Hematopoietic multipotent progenitor cell (in vitro differentiated cells): Measurements from ENCODE around the gene PRSS57. TPM values are rescaled to one million over a fixed set of nuclear protein-coding genes. Genes with fewer than 3 reads are reported as not detected.
"Not testable (repeated sequence)": the region's sequence is repeated elsewhere in the genome, so short reads cannot be mapped to it uniquely, and the experiment has no call there.

ENCODE experiments used
- DNase-seq, 3 donors: peaks; one replicate each; pipeline ENCODE4 v3.0.0-alpha.2; 2011 to 2015; ENCODE audit warnings: low read depth in 2 of 3, low spot score in 2 of 3
- total RNA-seq: library from RNA; depleted of rRNA; stranded (reverse); fragments of >200 nt; gene quantifications from one replicate; pipeline ENCODE4 v1.2.3, GENCODE V29; 2012

Gene PRSS57
- total RNA-seq, 1 donor, result 829 TPM

GRCh38 chr19:698529-698928 is 3.3 kb upstream of the PRSS57 start:
- DNase-seq, result not testable (repeated sequence)

DNA sequence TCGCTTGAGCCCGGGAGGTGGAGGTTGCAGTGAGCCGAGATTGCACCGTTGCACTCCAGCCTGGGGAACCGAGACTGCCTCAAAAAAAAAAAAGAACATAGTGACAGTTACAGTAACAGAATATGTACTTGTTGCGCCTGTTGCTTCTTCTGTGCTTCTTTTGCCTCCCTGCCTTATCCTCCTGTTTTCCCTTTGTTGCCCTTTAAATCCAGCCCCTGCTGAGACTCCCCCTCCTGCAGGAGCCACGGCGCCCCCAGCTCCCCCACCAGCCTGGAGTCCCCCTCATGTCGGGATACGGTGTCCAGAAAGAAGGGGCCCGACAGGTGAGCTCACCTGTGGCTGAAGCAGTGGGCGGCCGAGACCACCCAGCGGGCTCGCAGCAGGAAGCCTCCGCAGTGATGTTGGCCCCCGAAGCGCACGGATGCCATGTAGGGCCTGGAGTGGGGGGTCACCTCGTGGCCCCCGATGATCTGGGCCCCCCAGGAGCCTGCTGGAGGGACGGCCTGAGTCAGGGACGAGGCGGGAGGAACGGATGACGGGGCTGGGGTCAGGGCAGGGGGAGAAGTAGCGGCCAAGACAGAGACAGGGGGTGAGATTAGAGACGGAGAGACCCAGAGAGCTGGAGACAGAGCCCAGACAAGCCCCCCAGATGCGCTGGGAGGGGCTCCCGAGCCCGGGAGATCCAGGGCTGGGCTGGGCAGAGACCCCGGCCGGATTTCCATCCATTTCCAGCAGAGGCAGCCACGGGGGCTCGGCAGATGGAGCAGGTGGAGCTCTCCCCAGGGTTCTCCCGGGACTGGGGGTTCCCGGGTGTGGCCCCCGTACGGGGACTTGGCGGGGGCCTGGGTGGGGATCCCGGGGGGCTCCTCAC is 536 bp downstream of the PRSS57 start:
- DNase-seq, result no peak

DNA sequence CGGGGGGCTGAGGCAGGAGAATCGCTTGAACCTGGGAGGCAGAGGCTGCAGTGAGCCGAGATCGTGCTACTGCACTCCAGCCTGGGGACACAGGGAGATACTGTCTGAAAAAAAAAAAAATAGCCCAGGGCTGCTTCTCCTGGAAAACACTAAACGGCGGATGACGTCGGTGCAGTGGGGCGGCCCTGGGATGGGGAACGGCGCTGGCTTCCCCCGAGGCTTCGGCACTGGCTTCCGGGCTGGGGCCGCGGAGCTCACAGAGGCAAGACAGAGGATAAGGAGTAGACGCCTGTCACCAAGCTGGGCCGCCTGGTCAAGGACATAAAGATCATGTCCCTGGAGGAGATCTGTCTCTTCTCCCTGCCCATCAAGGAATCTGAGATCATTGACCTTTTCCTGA is 5.0 kb downstream of the PRSS57 start:
- DNase-seq, result no peak

DNA sequence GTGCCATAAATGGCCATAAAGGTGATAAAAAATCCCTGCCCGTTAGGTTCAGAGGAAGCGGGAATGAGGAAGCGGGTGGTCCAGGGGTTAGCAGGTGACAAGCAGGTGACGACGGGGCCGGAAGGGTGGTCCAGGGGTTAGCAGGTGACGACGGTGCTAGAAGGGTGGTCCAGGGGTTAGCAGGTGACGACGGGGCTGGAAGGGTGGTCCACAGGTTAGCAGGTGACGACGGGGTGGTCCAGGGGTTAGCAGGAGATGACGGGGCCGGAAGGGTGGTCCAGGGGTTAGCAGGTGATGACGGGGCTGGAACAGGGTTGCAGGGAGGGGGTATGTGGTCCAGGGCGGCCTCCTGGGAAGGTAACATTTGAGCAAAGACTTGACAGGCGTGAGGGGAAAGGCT is 6.3 kb downstream of the PRSS57 start:
- DNase-seq, result no peak

- DNase-seq, result no peak
These were observed 7.0 kb downstream of the PRSS57 start for GRCh38 chr19:688214-688613.

DNA sequence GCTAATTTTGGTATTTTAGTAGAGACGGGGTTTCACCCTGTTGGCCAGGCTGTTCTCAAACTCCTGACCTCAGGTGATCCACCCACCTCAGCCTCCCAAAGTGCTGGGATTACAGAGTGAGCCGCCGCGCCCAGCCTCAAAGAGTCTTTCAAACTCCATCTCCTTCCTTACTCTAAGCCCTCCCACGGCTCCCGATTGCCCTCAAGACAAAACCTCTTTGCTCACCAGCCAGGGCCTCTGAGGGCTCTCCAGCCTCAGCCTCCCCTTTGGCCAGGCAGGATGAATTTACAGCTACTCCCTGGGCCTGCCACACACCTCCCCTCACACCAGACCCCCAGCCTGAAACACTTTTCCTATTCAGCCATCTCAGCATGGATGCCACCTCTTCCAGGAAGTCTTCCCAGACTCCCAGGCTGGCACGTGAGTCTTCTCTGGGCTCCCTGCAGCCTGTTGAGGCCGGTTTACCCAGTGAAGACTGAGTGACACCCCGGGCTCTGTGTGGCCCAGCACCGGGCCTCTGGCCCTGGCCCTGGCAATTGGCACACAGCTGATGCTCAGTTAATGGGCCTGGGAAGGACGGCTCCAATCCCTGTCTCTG is 7.6 kb downstream of the PRSS57 start:
- no peak for DNase-seq

GRCh38 chr19:686589-687297 is 8.5 kb downstream of the PRSS57 start:
- no peak for DNase-seq

DNA sequence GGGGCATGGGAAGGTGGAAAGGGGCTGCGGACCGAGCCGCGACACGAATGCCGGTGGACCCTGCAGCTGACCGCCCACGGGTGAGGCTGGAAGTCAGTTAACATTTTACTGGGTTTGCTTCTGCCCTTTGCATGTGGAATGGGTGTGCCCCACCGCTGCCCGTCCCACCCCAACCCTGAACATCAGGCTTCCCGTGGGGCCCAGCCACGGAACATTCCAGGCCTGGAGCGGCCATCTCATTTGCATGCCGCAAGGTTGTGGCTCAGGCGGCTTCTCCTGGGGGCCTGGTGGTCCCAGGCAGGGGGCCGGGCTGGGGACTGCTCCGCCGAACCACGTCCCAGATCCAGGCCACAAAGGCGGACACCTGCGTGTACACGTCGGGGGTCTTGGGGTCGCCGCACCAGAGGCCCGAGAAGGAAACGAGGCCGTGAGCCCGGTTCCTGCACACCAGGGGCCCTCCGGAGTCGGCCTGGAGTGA is 9.8 kb downstream of the PRSS57 start:
- no peak for DNase-seq

GRCh38 chr19:682678-683320 is 12.5 kb downstream of the PRSS57 start:
- DNase-seq, result no peak

- DNase-seq, result peak in 2 of 3 donors; percentile 92 to 96
These were observed 13.9 kb downstream of the PRSS57 start for GRCh38 chr19:681029-682019.

- peak; percentile 97 to 98 (median 98) for DNase-seq
These were observed 14.8 kb downstream of the PRSS57 start for GRCh38 chr19:680287-681028.

GRCh38 chr19:679418-680286 is 15.6 kb downstream of the PRSS57 start:
- peak in 1 of 3 donors; percentile 46 for DNase-seq

GRCh38 chr19:678791-679388 is 16.4 kb downstream of the PRSS57 start:
- no peak for DNase-seq

- no peak for DNase-seq
These were observed 17.4 kb downstream of the PRSS57 start for GRCh38 chr19:677601-678436.

DNA sequence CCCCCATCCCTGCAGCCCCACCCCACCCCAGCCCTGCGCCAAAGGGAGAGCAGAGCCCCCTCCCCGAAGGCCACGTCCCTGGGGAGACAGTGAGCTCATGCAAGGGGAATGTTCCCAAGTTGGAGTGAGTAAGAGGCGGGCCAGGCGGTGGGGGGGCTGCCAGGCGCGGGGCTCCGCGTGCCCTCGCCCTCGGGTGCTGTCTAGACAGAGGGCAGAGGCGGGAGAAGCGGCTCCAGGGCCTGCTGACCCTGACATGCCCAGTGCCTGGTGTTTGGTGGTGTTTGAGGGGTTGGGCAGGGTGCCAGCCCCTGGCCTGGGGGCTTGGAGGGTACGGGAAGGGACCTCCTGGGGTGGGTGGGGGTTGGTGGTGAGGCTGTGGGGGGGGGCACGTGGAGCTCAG is 18.1 kb downstream of the PRSS57 start:
- no peak for DNase-seq

DNA sequence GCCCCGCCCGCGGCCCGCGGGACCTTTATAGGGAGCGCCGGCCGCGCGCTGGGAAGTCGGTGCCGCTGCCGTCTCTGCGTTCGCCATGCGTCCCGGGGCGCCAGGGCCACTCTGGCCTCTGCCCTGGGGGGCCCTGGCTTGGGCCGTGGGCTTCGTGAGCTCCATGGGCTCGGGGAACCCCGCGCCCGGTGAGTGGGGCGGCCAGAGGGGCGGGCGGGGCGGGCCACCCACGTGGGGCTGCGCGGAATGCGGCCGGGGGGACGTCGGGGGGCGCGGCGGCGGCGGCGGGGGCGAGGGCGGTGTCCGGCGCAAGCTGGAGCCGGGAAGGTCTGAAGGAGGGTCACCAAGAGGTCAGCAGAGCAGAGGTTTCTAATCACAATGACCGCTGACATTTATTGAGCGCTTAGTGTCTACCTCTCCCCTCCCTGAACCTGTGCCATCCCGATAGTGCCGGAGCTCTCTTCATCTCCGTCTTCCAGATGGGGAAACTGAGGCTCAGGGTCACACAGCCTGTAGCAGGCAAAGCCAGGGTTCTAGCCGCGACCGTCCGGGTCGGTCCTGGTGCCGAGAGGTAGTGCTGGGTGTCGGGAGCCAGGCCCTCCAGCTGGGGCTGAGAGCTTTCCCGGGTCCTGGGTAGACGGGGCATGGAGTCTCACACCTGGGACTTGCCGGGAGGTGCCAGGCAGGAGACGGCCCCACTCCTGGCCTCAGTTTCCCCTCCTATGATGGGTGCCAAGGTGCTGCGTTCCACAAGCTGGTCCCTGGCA is 18.7 kb downstream of the PRSS57 start, which contains the start of gene FSTL3:
FSTL3 (plus strand) TSS at position 54 of the 767 bp plus-strand sequence; CDS start at position 86, 32 bp downstream.
- DNase-seq, result no peak
